H1 (cell line): Measurements from ENCODE around the gene JMJD8.

Source experiments
- CTCF ChIP-seq, 3 experiments: IDR thresholded peaks; 1 replicate in 2 of 3; 2 replicates in 1 of 3; pipeline versions ENCODE4 v1.5.1 to v1.6.1; 2011; ENCODE audit warnings: low read length in 3 of 3, mild to moderate bottlenecking in 3 of 3, inconsistent platforms in 2 of 3, low read depth in 1 of 3, moderate library complexity in 1 of 3; ENCODE audit not compliant: insufficient read depth in 1 of 3; ENCODE audit errors: control extremely low read depth in 1 of 3
- ZNF274 ChIP-seq: IDR thresholded peaks from 2 replicates; pipeline ENCODE4 v1.7.0; 2012; ENCODE audit warnings: low read length, borderline replicate concordance; ENCODE audit errors: extremely low read depth

GRCh38 chr16:635573-636205 is 48.4 kb downstream of the JMJD8 start:
- no peak for TF ChIP-seq CTCF (IDR thresholded peaks at IDR 0.05; ENCODE audit: control extremely low read depth in 1 of 3, insufficient read depth in 1 of 3, low read depth in 1 of 3, low read length in 3 of 3)
- no peak for TF ChIP-seq ZNF274
